ENCODE measurements around the gene TDRD3.

DNA sequence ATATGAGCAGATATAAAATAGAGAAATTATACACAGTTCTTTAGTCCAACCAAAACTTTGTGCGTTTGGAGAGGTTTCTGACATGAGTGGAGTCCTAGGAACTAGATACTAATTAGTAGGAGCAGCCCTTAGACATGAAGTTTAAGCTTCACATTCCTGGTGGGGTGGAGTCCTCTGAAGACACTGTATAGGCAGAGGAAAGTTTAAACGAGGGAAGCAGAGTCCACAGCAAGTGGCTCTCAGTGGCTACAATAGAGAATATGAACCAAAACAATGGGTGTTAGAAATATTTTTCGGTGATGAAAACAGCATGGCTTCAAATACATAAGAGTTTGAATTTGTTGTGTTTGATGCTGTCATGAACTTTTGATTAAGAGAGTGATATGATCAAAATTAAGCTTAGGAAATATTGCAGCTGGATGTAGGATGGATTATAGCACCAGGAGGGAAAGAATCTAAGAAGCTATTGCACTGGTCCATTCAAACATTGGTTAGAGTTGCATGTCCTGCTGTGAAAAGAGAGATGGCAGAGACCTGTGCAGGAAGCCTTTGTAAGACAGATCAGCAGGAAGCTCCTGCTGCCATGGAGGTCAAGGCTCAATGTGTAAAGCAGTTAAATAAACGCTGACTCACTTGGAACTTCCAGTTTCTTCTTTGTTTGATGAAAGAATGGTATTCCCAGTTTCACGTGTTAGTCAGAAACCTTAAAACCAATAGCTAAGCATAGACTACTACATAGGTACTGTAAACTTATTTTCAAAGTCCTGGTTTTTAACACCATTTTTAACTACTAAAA, 175.2 kb downstream of the TDRD3 start:
- TF ChIP-seq, protein P1, sequence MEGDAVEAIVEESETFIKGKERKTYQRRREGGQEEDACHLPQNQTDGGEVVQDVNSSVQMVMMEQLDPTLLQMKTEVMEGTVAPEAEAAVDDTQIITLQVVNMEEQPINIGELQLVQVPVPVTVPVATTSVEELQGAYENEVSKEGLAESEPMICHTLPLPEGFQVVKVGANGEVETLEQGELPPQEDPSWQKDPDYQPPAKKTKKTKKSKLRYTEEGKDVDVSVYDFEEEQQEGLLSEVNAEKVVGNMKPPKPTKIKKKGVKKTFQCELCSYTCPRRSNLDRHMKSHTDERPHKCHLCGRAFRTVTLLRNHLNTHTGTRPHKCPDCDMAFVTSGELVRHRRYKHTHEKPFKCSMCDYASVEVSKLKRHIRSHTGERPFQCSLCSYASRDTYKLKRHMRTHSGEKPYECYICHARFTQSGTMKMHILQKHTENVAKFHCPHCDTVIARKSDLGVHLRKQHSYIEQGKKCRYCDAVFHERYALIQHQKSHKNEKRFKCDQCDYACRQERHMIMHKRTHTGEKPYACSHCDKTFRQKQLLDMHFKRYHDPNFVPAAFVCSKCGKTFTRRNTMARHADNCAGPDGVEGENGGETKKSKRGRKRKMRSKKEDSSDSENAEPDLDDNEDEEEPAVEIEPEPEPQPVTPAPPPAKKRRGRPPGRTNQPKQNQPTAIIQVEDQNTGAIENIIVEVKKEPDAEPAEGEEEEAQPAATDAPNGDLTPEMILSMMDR (conservative IDR thresholded peaks at IDR 0.05; ENCODE audit: low read depth in 2 of 2): no peak
- TF ChIP-seq, protein P2, sequence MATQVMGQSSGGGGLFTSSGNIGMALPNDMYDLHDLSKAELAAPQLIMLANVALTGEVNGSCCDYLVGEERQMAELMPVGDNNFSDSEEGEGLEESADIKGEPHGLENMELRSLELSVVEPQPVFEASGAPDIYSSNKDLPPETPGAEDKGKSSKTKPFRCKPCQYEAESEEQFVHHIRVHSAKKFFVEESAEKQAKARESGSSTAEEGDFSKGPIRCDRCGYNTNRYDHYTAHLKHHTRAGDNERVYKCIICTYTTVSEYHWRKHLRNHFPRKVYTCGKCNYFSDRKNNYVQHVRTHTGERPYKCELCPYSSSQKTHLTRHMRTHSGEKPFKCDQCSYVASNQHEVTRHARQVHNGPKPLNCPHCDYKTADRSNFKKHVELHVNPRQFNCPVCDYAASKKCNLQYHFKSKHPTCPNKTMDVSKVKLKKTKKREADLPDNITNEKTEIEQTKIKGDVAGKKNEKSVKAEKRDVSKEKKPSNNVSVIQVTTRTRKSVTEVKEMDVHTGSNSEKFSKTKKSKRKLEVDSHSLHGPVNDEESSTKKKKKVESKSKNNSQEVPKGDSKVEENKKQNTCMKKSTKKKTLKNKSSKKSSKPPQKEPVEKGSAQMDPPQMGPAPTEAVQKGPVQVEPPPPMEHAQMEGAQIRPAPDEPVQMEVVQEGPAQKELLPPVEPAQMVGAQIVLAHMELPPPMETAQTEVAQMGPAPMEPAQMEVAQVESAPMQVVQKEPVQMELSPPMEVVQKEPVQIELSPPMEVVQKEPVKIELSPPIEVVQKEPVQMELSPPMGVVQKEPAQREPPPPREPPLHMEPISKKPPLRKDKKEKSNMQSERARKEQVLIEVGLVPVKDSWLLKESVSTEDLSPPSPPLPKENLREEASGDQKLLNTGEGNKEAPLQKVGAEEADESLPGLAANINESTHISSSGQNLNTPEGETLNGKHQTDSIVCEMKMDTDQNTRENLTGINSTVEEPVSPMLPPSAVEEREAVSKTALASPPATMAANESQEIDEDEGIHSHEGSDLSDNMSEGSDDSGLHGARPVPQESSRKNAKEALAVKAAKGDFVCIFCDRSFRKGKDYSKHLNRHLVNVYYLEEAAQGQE (IDR thresholded peaks at IDR 0.05; ENCODE audit: unreplicated experiment): no peak

All from GM23338 (cell line).